PC-3 (cell line): ENCODE data around the gene TUBE1. TPM values are rescaled to one million over a fixed set of nuclear protein-coding genes. Genes with fewer than 3 reads are reported as not detected.

Experiments
- ATAC-seq: fragments of 200-7000 bp; cut with Tn5 transposase; 2 replicates; pipeline ENCODE4 v1.9.1; 2020; ENCODE audit warnings: mild to moderate bottlenecking, moderate library complexity
- BruUV-seq: library from RNA; stranded (reverse); fragments of 400-500 nt; replicated peaks from 2 replicates; lab custom pipeline; 2021; lab: Mats Ljungman, UMichigan
- CTCF ChIA-PET: fragments of 300-600 bp; sonication (Branson Sonifier 250); formaldehyde crosslinking; loops from one replicate; lab custom pipeline; 2022; ENCODE audit warnings: antibody characterized with exemption; lab: Charles Lee
- POLR2A ChIA-PET: fragments of 300-600 bp; sonication (Branson Sonifier 250); formaldehyde crosslinking; loops from one replicate; lab custom pipeline; 2022; ENCODE audit warnings: antibody characterized with exemption; ENCODE audit not compliant: unreplicated experiment; lab: Charles Lee
- DNase-seq: peaks from one replicate; pipeline ENCODE4 v3.0.0-alpha.2; 2015
- H2AFZ ChIP-seq: fragments of 300-600 bp; sonication (generic); 2 replicates; pipeline ENCODE4 v1.6.0; 2016; ENCODE audit warnings: antibody characterized with exemption, low read length
- H3F3A ChIP-seq: fragments of 300-600 bp; sonication (generic); one replicate; pipeline ENCODE4 v1.6.0; 2017; ENCODE audit warnings: antibody characterized with exemption, low read length, control low read depth, mild to moderate bottlenecking; ENCODE audit not compliant: unreplicated experiment
- H3K27ac ChIP-seq: fragments of 300-600 bp; sonication (generic); 2 replicates; pipeline ENCODE4 v1.5.1; 2016; ENCODE audit warnings: mild to moderate bottlenecking, low read length
- H3K27me3 ChIP-seq: fragments of 300-600 bp; sonication (generic); 2 replicates; pipeline ENCODE4 v1.6.1; 2016; ENCODE audit warnings: low read length, mixed read lengths
- H3K36me3 ChIP-seq: fragments of 300-600 bp; sonication (generic); 2 replicates; pipeline ENCODE4 v1.6.1; 2016; ENCODE audit warnings: low read depth, mixed run types, low read length, mixed read lengths
- H3K4me1 ChIP-seq: fragments of 300-600 bp; sonication (generic); 2 replicates; pipeline ENCODE4 v1.5.1; 2016; ENCODE audit warnings: low read length; ENCODE audit not compliant: insufficient read depth
- H3K4me2 ChIP-seq: fragments of 300-600 bp; sonication (generic); 2 replicates; pipeline ENCODE4 v1.6.0; 2016; ENCODE audit warnings: low read length
- H3K4me3 ChIP-seq: fragments of 300-600 bp; sonication (generic); 2 replicates; pipeline ENCODE4 v1.5.1; 2016; ENCODE audit warnings: mild to moderate bottlenecking, low read length, mixed read lengths
- H3K79me2 ChIP-seq: fragments of 300-600 bp; sonication (generic); 2 replicates; pipeline ENCODE4 v1.6.1; 2017; ENCODE audit warnings: low read length, mixed read lengths
- H3K9ac ChIP-seq: fragments of 300-600 bp; sonication (generic); 2 replicates; pipeline ENCODE4 v1.6.0; 2016; ENCODE audit warnings: mild to moderate bottlenecking, low read length
- H3K9me2 ChIP-seq: fragments of 300-600 bp; sonication (generic); replicated peaks from 2 replicates; pipeline ENCODE4 v1.6.1; 2016; ENCODE audit warnings: mixed run types, low read length, mixed read lengths
- H3K9me3 ChIP-seq: fragments of 300-600 bp; sonication (generic); 2 replicates; pipeline ENCODE4 v1.6.1; 2016; ENCODE audit warnings: low read length, mixed read lengths
- H4K20me1 ChIP-seq: fragments of 300-600 bp; sonication (generic); 2 replicates; pipeline ENCODE4 v1.6.1; 2016; ENCODE audit warnings: low read length, mixed read lengths
- EZH2 ChIP-seq: fragments of 300-600 bp; sonication (generic); IDR thresholded peaks from one replicate; pipeline ENCODE4 v1.6.1; 2017; ENCODE audit warnings: antibody characterized with exemption, mild to moderate bottlenecking, low read length; ENCODE audit not compliant: unreplicated experiment
- EZH2phosphoT487 ChIP-seq: fragments of 300-600 bp; sonication (generic); IDR thresholded peaks from 2 replicates; pipeline ENCODE4 v1.6.1; 2018; ENCODE audit warnings: mild to moderate bottlenecking, antibody characterized with exemption, low read length, borderline replicate concordance
- intact Hi-C: fragments of 100-400 bp; cut with micrococcal nuclease; formaldehyde crosslinking; loops from 2 replicates; pipeline ENCODE4 v1.9.0; 2023
- total RNA-seq: library from RNA; depleted of rRNA; stranded (reverse); fragments of >200 nt; gene quantifications from 2 replicates; pipeline ENCODE4 v1.2.3, GENCODE V29; 2014
- TF ChIP-seq, protein P1 (sequence below): fragments of 300-600 bp; sonication (generic); conservative IDR thresholded peaks from 2 replicates; pipeline ENCODE4 v1.5.1; 2017; ENCODE audit warnings: antibody characterized with exemption, low read depth, mild to moderate bottlenecking, low read length

TUBE1 gene
- total RNA-seq, 1 experiment from 2014 or later: 9.5 TPM

DNA sequence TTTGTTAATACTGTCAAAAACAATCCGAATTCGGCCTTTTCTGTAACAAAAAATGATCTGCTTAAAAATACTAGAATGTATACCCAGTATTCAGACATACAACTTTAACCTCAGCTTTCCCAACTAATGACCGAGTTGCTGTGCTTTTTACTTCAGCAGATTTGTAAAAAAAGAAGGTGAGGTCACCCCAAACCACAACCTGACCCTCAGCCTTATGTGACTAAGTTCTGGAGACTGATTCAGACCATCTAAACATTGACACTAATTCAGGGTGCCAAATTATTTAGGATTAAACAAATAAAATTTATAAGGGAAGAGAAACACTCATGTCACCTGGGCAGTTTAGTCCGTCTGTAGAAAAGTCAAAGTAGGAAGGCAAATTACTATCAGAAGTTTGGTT, 25.7 kb downstream of the TUBE1 start:
- intact Hi-C loops: no loop called here
- Histone ChIP-seq H3F3A (no peaks in the 10 kb centered on the region), H3K4me2 (no peak overlapping the region), H3K79me2 (no peaks in the 10 kb centered on the region), H3K4me1 (peaks cover 10% of the 10 kb centered on the region), H4K20me1 (no peaks in the 10 kb centered on the region), H2AFZ (no peak overlapping the region), H3K27me3 (no peaks in the 10 kb centered on the region), H3K9ac (no peak overlapping the region), H3K27ac (no peak overlapping the region), H3K36me3 (no peaks in the 10 kb centered on the region), H3K9me3 (no peaks in the 10 kb centered on the region), H3K9me2 (no peaks in the 10 kb centered on the region), H3K4me3 (no peak overlapping the region)
- CTCF ChIA-PET: no interaction called here
- ATAC-seq (peak; percentile 76), DNase-seq (peak; percentile 51)
- POLR2A ChIA-PET: no interaction called here
- no TSS peak for BruUV-seq
- TF ChIP-seq EZH2: no peak
- TF ChIP-seq, protein P1, sequence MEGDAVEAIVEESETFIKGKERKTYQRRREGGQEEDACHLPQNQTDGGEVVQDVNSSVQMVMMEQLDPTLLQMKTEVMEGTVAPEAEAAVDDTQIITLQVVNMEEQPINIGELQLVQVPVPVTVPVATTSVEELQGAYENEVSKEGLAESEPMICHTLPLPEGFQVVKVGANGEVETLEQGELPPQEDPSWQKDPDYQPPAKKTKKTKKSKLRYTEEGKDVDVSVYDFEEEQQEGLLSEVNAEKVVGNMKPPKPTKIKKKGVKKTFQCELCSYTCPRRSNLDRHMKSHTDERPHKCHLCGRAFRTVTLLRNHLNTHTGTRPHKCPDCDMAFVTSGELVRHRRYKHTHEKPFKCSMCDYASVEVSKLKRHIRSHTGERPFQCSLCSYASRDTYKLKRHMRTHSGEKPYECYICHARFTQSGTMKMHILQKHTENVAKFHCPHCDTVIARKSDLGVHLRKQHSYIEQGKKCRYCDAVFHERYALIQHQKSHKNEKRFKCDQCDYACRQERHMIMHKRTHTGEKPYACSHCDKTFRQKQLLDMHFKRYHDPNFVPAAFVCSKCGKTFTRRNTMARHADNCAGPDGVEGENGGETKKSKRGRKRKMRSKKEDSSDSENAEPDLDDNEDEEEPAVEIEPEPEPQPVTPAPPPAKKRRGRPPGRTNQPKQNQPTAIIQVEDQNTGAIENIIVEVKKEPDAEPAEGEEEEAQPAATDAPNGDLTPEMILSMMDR: no peak
- TF ChIP-seq EZH2phosphoT487: no peak

DNA sequence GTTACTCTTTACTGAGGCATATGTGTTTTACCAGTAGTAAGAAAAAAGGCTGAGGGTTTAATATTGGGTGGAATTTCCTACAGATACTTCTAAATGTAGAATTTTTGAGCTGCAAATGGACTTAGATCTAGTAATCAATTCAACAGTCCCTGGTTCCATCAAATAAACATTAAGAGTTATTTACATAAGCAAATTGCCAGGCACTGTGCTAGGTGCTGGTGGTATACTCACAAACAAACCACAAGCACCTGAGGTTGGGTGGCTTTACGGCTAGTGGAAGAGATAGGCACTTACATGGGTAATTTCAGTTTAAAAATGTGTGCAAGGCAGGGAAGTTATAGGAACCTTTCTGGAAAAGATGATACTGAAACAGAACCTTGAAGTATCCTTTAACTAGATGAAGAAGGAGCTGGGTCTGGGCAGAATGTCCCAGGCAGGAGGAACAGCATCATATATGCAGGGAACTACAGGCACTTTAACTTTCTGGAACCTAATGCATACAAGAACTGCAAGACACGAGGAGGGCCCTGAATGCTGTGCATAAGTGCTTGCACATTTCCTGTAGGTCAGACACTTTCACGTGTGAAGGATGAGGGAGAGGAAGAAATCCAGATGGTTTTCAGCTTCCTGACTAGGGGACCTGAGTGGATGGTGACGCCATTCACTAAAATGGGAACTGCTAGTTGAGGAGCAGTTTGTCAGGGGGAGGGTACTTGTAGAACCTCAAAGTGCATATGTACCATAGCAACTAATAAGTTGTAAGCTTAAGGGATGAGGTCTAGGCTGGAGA, 28.8 kb downstream of the TUBE1 start:
- TF ChIP-seq, protein P1: no peak
- TF ChIP-seq EZH2 (no peak), EZH2phosphoT487 (no peak)
- Histone ChIP-seq H3F3A (no peaks in the 10 kb centered on the region), H3K9me2 (no peaks in the 10 kb centered on the region), H2AFZ (no peak overlapping the region), H3K4me3 (no peak overlapping the region), H3K36me3 (no peaks in the 10 kb centered on the region), H3K4me2 (no peak overlapping the region), H3K27ac (no peak overlapping the region), H3K79me2 (no peaks in the 10 kb centered on the region), H3K27me3 (no peaks in the 10 kb centered on the region), H3K9me3 (no peaks in the 10 kb centered on the region), H4K20me1 (no peaks in the 10 kb centered on the region), H3K9ac (no peak overlapping the region), H3K4me1 (peaks cover 10% of the 10 kb centered on the region)
- ChIA-PET CTCF (no interaction called here), POLR2A (no interaction called here)
- intact Hi-C loops: no loop called here
- no peak for DNase-seq
- no peak for ATAC-seq
- BruUV-seq: no TSS peak

DNA sequence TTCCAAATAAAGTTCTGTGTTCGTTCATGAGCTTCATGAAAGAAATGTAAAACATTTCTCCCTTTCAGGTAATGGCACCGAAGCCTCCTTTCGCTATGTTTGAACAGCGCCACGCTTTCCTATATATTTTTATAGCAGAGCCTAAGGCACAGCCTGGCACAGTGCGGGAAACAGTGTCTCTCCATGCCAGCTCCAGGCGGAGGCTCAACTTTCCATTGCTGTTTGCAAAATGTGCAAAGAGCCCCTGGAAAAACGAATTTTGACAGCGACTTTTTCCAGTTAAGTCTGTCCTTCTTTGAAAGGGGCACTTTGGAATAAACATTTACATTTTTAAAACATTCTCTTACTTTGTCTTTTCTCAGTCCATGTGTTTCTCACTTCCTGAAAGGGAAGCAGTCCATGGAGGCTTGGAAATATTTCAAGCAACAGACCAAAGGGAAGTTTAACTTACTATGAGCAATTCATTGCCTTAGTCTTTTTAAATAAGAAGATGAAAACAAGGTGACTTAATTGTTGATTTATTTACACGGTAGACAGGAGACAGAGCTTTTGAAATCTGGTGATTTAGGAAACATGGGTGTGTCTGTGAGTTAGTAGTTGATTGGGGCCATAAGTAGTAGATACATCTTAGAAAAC, 32.6 kb downstream of the TUBE1 start:
- Histone ChIP-seq H3K4me1 (no peaks in the 10 kb centered on the region), H3K27me3 (no peaks in the 10 kb centered on the region), H3K79me2 (no peaks in the 10 kb centered on the region), H3K9me2 (no peaks in the 10 kb centered on the region), H3K4me3 (no peak overlapping the region), H3K27ac (no peak overlapping the region), H3K36me3 (no peaks in the 10 kb centered on the region), H3K9me3 (no peaks in the 10 kb centered on the region), H3F3A (no peaks in the 10 kb centered on the region), H3K4me2 (no peak overlapping the region), H2AFZ (no peak overlapping the region; the same call in 1 of the 2 replicates), H3K9ac (no peak overlapping the region), H4K20me1 (no peaks in the 10 kb centered on the region)
- BruUV-seq: no TSS peak
- ATAC-seq: peak; percentile 40
- CTCF ChIA-PET: no interaction called here
- DNase-seq: peak; percentile 6
- intact Hi-C loops: no loop called here
- no peak for TF ChIP-seq EZH2phosphoT487
- no peak for TF ChIP-seq EZH2
- TF ChIP-seq, protein P1: no peak
- POLR2A ChIA-PET: no interaction called here
